Mucosa of descending colon (tissue), 3 donors: ENCODE data around the gene PTPMT1. TPM values are rescaled to one million over a fixed set of nuclear protein-coding genes. Genes with fewer than 3 reads are reported as not detected.

Source experiments
- ATAC-seq: fragments of 200-7000 bp; cut with Tn5 transposase; one replicate; pipeline ENCODE4 v1.9.1; 2020; ENCODE audit warnings: mild to moderate bottlenecking, moderate library complexity
- DNase-seq, 3 donors: peaks; one replicate each; pipeline ENCODE4 v3.0.0-alpha.2; 2020
- H3K36me3 ChIP-seq: fragments of 200-600 bp; one replicate; pipeline ENCODE4 v1.8.0; 2021; ENCODE audit warnings: low read depth, mild to moderate bottlenecking
- H3K4me1 ChIP-seq: fragments of 200-600 bp; one replicate; pipeline ENCODE4 v1.8.0; 2021; ENCODE audit warnings: low read depth, mild to moderate bottlenecking
- H3K4me3 ChIP-seq: fragments of 200-600 bp; one replicate; pipeline ENCODE4 v1.8.0; 2021; ENCODE audit warnings: mild to moderate bottlenecking
- H3K9me3 ChIP-seq: fragments of 200-600 bp; one replicate; pipeline ENCODE4 v1.8.0; 2021; ENCODE audit warnings: mild to moderate bottlenecking
- intact Hi-C, 2 donors: fragments of 100-400 bp; cut with DNase I in 1 of 2; cut with micrococcal nuclease in 1 of 2; formaldehyde crosslinking; loops; one replicate each; pipeline versions ENCODE4 v1.11.0 to v1.11.1; 2022; cut with DNase I, micrococcal nuclease
- total RNA-seq, 3 donors: library from RNA; stranded (reverse); fragmentation: NEBNext Ultra II Directional in 2 of 3; extraction: Animal tissue kit (Norgen Biotek cat#: 25700) in 2 of 3; gene quantifications; one replicate each; pipeline versions ENCODE4 v1.2.1 to v1.2.4, GENCODE V29; 2021 to 2023
- TF ChIP-seq, protein P1 (sequence below): fragments of 200-600 bp; IDR thresholded peaks from one replicate; pipeline ENCODE4 v1.8.0; 2022; ENCODE audit warnings: antibody characterized with exemption, mild to moderate bottlenecking
- donor health status: DM: no; HTN: no; CAD: no; lungs with moderate emphysema.
- donor health status: DM: no; HTN: no; CAD: no.
- donor health status: DM: no; HTN: yes; CAD: no.

The PTPMT1 gene
- total RNA-seq, 3 donors from 2014 or later = 20.8 to 36.1 (median 27.1) TPM

DNA sequence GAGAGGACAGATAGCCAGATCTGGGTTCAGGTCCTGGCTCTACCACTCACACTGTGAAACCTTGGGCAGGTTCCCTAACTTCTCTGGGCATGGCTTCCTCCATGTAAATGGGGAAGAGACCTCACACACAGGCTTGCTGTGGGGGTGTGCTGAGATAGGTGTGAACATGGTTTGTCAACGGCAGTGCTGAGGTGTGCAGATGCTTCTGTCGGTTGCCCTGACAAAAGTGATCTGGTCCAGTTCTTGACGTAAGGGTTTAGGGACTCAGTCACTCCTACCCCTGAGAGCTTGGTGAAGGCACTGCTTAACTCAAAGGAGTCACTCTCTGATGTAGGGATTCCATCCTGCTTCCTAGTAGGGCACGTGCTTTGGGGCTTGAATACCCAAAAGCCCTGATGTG is 26.9 kb downstream of the PTPMT1 start:
- Histone ChIP-seq H3K36me3 (no peaks in the 10 kb centered on the region), H3K4me3 (no peak overlapping the region), H3K4me1 (peaks cover 7% of the 10 kb centered on the region), H3K9me3 (no peaks in the 10 kb centered on the region)
- TF ChIP-seq, protein P1, sequence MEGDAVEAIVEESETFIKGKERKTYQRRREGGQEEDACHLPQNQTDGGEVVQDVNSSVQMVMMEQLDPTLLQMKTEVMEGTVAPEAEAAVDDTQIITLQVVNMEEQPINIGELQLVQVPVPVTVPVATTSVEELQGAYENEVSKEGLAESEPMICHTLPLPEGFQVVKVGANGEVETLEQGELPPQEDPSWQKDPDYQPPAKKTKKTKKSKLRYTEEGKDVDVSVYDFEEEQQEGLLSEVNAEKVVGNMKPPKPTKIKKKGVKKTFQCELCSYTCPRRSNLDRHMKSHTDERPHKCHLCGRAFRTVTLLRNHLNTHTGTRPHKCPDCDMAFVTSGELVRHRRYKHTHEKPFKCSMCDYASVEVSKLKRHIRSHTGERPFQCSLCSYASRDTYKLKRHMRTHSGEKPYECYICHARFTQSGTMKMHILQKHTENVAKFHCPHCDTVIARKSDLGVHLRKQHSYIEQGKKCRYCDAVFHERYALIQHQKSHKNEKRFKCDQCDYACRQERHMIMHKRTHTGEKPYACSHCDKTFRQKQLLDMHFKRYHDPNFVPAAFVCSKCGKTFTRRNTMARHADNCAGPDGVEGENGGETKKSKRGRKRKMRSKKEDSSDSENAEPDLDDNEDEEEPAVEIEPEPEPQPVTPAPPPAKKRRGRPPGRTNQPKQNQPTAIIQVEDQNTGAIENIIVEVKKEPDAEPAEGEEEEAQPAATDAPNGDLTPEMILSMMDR = no peak
- intact Hi-C loops = no loop called here
- ATAC-seq (no peak), DNase-seq (no peak)

DNA sequence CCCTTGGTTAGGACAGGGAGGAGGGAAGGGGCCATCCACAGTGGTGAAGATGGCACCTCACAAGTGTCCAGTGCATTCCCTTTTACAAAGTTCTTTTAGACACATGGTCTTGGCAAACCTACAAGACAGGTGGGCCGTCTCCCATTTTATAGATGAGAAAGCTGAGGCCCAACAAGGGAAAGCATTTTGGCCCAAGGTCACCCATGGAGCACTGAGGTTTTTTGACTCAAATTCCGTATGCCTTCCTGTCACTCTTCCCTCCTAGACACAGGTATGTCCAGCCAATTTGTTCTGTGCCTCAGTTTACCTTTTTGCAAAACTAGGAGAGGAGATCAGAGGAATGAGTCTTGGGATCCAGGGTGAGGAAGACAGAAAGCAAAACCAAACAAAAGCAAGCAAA is 27.6 kb downstream of the PTPMT1 start:
- no peaks in the 10 kb centered on the region for H3K9me3 ChIP-seq
- intact Hi-C loops = no loop called here
- DNase-seq (no peak), ATAC-seq (no peak)
- TF ChIP-seq, protein P1 = no peak
- H3K36me3 ChIP-seq = no peaks in the 10 kb centered on the region
- peaks cover 7% of the 10 kb centered on the region for H3K4me1 ChIP-seq
- H3K4me3 ChIP-seq = no peak overlapping the region

DNA sequence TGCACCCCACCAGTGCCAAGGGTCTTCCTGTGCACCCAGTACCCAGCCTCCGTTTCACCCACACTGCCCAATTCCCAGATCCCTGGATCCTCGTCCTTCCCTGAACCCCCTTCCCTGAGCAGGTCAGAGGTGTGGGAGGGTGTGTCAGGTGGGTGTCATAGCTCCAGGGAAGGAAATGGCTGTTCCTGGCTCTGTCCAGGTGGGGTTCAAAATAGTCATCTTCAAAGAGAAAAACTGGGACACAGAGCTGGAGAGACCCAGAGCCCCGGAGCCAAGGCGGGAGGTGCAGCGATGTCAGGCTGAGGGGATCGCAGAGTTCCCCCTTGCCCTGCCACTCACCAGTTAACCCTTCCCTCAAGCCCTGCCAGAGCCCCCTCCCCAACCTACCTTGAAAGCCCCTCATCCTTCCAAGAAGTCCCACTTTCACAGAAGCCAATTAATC is 28.1 kb downstream of the PTPMT1 start:
- Histone ChIP-seq H3K4me3 (no peak overlapping the region), H3K4me1 (peaks cover 7% of the 10 kb centered on the region), H3K9me3 (no peaks in the 10 kb centered on the region), H3K36me3 (no peaks in the 10 kb centered on the region)
- no peak for DNase-seq
- intact Hi-C loops = no loop called here
- ATAC-seq = no peak
- TF ChIP-seq, protein P1 = no peak

DNA sequence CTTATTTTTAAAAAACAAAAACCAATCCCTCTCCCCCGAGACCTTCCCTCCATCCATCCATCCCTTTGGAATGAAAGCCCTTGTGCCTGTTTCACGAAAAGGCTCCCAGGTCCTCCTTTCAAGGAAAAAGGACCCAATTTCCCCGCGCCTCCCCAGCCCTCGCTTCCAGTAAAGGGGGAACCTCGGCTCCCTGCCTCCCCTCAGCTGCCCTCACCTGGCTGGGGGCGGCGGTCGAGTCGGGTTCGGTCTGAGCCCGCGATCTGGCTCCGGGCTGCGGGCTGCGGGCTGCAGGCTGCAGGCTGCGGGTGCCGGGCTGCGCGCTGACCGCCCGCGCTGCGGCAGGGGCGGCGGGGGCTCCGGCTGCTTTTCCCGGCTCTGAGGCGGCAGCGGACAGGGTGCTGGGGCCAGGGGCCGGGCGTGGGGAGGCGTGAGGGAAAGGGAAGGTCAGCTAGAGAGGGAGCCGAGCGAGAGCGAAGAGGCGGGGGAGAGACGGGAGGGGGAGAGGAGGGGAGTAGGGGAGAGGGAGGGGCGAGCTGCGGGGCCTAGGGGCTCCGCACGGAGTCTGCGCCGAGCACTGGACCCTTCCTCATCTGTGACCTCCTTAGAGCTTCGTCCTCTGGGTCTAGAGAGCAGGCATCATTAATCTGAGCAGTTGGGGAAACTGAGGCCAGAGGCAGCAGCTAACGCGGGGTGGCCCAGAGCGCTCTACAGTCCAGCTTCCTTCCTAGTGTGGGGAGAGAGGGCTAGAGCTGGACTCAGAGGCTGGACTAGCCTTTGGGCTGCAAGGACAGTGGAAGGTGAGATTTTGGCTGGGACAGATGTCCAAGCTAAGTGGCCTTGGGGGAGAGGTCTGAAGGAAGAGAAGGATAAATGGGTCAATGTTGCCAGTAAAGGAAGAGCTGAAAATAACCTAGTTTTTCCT is 28.8 kb downstream of the PTPMT1 start, which contains the start of gene C1QTNF4:
Gene C1QTNF4, minus strand, starts transcription at position 478 of the 922 bp plus-strand sequence. CDS start 3,601 bp downstream, outside the sequence.
- DNase-seq = no peak
- Histone ChIP-seq H3K4me3 (no peak within 1 kb of the TSS), H3K4me1 (peaks cover 7% of the 10 kb centered on the region), H3K9me3 (no peaks in the 10 kb centered on the region), H3K36me3 (no peaks in the 10 kb centered on the region)
- TF ChIP-seq, protein P1 = no peak
- intact Hi-C loops = no loop called here
- no peak for ATAC-seq

DNA sequence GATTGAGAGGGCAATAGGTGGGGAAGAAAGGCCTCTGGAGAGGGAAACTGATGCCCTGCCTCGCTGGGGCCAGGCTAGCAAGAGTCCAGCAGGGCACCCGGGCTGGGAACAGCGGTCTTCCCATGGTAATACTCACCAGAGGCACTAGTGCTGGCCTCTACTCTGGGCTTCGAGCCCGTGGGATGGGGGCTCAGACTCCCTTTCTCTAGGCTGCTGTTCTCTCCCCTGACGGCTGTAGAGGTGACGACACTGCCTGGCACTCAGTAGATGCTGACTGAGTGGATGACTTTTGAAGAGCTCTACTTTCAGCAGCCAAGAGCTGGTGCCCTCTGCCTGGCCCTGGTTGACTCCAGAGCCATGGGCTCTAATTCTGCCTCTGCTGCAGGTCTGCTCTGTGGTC is 29.6 kb downstream of the PTPMT1 start:
- H3K4me3 ChIP-seq = no peak overlapping the region
- no peak for ATAC-seq
- no peak for DNase-seq
- TF ChIP-seq, protein P1 = no peak
- no peaks in the 10 kb centered on the region for H3K9me3 ChIP-seq
- intact Hi-C loops = no loop called here
- H3K36me3 ChIP-seq = no peaks in the 10 kb centered on the region
- H3K4me1 ChIP-seq = peaks cover 7% of the 10 kb centered on the region
